GM19351 (cell line): Measurements from ENCODE around the gene SNX6.
A peak's percentile ranks its signal among the peaks of the same experiment; 100 is the strongest.
"Not testable (repeated sequence)": the region's sequence is repeated elsewhere in the genome, so short reads cannot be mapped to it uniquely, and the experiment has no call there.

Experiments
- ATAC-seq: cut with Tn5 transposase; IDR thresholded peaks from one replicate; pipeline ENCODE4 v1.9.1; 2021; ENCODE audit warnings: mild to moderate bottlenecking, moderate library complexity; ENCODE audit not compliant: unreplicated experiment

Gene SNX6

GRCh38 chr14:34640826-34641225 lies 10.9 kb upstream of the SNX6 start:
- ATAC-seq, result no peak

GRCh38 chr14:34634360-34634771 lies 4.4 kb upstream of the SNX6 start:
- not testable (repeated sequence) for ATAC-seq

GRCh38 chr14:34633742-34634141 lies 3.8 kb upstream of the SNX6 start:
- ATAC-seq, result no peak

DNA sequence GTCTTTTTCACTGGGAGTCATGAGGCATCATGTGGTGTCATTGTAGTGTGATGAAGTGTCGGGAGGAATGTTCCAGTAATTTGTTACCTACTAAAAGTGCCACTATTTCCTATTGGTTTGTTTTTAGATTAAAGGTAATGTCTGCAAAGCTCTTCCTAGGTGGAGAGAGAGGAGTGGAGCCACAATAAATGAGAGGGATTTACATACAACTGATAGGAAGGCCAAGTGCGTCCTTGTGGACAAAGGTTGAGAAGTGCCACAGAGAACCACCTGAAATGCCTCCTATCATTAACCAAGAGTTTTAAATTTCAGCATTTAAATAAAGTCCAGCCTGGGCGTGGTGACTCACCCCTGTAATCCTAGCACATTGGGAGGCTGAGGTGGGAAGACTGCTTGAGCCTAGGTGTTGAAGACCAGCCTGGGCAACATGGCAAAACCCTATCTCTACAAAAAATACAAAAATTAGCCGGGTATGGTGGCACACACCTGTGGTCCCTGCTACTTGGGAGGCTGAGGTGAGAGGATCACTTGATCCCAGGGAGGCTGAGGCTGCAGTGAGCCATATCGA lies 2.5 kb upstream of the SNX6 start:
- ATAC-seq, result no peak

- peak; percentile 26 for ATAC-seq
Measured at GRCh38 chr14:34629344-34629656, 648 bp downstream of the SNX6 start.

DNA sequence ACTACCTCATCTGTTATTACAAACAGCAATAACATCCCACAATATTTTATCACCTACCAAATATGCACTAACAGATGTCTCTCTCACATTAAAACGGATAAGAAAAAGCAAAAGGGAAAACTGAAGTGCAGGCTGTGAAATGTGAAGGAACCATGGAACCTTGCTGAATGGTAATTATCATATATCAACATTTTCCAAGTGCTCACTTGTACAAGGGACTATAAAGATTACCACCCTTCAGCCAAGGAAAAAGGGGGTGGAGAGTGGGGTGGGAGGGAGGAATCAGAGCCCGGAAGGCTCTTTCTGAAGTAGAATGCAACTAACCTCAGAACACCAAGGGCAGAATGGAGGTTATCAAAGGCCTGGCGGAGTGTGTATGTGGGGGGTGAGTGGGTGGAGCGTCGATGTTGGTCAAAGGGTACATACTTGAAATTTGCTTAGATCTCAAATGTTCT lies 1.2 kb downstream of the SNX6 start:
- ATAC-seq, result no peak

- ATAC-seq, result no peak
Measured at GRCh38 chr14:34623506-34623905, 6.4 kb downstream of the SNX6 start.

DNA sequence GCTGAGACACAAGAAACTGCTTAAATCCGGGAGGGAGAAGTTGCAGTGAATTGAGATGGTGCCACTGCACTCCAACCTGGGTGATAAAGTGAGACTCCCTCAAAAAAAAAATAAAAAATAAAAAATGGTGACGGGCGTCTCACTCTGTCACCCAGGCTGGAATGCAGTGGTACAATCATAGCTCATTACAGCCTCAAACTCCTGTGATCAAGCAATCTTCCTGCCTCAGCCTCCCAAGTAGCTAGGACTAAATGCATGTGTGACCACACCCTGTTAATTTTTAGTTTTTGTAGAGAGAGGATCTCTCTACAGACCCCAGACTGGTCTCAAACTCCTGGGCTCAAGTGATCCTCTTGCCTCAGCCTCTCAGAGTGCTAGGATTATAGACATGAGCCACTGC lies 9.1 kb downstream of the SNX6 start:
- ATAC-seq, result no peak

GRCh38 chr14:34620115-34620514 lies 9.8 kb downstream of the SNX6 start:
- no peak for ATAC-seq

GRCh38 chr14:34619471-34619870 lies 10.5 kb downstream of the SNX6 start:
- ATAC-seq, result no peak

DNA sequence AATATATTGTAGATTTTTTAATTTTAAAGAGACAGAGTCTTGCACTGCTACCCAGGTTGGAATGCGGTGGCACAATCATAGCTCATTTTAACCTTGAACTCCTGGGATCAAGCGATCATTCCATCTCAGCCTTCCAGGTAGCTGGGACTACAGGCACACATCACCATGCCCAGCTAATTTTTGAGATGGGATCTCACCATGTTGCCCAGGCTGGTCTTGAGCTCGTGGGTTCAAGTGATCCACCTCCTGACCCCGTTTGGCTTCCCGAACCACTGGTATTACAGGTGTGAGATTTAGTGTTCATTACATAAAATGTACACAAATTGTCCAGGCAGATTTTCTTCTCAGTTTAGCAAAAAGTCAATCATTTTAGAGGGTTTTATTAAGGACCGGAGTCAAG lies 13.6 kb downstream of the SNX6 start:
- ATAC-seq, result no peak

DNA sequence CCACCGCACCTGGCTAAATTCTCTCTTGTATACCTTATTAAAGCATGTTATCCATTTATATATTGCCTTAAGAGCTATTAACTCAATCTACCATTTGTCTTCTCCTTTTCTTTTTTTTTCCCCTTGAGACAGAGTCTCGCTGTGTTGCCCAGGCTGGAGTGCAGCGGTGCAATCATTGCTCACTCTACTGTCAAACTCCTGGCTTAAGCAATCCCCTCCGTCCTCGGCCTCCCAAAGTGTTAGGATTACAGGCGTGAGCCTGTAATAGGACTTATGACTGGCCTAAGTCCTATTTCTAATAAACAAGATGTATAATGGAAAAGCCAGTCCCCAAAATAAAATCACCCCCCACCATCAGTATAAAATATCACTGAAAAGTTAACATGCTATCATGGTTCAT lies 14.4 kb downstream of the SNX6 start:
- ATAC-seq, result no peak

- ATAC-seq, result no peak
Measured at GRCh38 chr14:34614638-34615037, 15.3 kb downstream of the SNX6 start.

- no peak for ATAC-seq
Measured at GRCh38 chr14:34610101-34610500, 19.8 kb downstream of the SNX6 start.

DNA sequence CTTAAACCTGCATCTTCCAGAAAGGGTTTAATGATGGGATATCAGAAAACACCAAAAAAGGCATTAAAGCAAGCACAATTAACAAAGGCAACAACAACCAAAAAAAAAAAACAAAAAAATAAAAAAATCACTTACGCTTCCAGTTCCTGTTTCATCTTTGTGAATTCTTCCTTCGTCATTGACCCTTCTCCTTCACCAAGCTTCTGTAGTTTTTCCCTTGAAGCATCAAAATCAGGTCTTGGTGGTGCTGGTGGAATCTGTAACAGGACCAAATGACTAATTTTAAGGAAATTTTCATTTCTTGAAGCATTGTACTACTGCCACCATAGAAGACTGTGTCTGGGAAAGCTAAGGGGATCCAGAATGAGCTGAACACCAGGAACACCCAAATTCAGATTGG lies 24.5 kb downstream of the SNX6 start:
- ATAC-seq, result no peak

GRCh38 chr14:34604995-34605394 lies 25.0 kb downstream of the SNX6 start:
- ATAC-seq, result no peak

GRCh38 chr14:34596891-34597290 lies 33.1 kb downstream of the SNX6 start:
- no peak for ATAC-seq

DNA sequence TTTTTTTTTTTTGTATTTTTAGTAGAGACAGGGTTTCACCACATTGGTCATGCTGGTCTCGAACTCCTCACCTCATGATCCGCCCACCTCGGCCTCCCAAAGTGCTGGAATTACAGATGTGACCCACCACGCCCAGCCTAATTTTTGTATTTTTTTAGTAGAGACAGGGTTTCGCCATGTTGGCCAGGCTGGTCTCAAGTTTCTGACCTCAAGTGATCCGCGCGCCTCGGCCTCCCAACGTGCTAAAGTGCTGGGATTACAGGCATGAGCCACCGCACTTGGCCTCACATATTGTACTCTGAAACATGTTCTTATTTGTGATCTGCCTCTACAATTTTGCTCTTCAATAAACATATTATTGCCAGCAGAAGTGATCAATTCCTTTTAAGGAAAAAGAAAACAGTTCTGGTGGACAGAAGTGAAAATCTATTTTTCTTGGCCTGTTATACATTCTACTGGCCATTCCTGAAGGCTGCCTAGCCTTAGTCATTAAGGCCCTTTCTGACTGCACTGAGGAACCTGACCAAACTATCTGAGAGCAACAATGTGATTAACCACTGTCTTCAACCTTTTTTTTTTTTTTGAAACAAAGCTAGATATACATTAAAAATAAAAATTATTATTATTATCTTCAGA lies 36.1 kb downstream of the SNX6 start:
- ATAC-seq, result no peak

DNA sequence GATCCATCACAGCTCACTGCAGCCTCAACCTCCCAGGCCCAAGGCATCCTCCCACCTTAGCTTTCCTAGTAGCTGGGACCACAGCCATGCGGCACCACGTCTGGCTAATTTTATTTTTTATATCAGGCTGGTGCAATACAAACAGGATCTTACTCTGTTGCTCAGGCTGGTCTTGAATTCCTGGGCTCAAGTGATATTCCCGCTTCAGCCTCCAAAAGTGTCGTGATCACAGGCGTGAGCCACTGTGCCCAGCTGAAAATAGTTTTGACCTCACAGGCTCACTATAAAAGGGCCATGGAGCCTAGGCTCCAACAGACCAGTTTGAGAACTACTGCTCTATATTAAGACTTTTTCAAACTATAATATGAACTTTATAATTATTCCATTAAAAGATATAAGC lies 37.3 kb downstream of the SNX6 start:
- ATAC-seq, result no peak

DNA sequence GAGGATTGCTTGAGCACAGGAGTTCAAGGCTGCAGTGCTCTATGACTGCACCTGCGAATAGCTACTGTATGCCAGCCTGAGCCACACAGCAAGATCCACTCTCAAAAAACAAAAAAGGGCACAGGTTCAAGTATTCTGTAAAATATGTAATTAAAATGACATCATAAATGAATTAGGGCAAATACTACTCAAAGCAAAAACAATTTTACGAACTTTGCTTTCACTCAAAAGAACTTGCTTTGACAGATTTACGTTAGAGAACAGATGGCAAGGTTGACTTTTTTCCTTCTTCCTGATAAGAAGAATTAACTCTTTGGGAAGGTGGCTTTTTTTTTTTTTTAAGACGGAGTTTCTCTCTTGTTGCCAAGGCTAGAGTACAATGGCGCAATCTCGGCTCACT lies 46.4 kb downstream of the SNX6 start:
- ATAC-seq, result no peak

DNA sequence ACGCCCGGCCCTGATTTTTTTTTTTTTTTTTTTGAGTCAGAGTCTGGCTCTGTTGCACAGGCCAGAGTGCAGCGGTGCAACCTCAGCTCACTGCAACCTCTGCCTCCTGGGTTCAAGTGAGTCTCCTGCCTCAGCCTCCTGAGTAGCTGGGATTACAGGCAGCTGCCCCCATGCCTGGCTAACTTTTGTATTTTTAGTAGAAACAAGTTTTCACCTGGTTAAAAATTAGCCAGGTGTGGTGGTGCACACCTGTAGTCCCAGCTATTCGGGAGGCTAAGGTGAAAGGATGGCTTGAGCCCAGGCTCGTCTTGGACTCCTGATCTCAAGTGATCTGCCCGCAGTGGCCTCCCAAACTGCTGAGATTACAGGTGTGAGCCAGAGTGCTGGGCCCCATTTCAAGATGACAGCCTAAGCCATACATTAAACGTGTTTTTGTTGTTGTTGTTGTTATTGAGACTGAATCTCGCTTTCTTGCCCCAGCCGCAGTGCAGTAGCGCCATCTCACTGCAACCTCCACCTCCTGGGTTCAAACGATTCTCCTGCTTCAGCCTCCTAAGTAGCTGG lies 47.7 kb downstream of the SNX6 start:
- no peak for ATAC-seq

DNA sequence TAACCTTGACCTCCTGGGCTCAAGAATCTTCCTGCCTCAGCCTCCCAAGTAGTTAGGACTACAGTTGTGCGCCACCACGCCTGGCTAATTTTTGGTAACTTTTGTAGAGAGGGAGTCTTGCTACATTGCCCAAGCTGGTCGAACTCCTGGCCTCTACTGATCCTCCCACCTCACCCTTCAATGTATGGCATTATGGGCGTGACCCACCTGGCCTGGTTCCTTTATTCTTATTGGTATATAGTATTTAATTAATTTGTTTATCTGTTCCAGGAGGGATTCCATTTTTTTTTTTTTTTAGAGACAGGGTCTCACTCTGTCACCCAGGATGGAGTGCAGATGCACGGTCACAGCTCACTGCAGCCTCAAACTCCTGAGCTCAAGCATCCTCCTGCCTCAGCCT lies 49.6 kb downstream of the SNX6 start:
- ATAC-seq, result no peak

DNA sequence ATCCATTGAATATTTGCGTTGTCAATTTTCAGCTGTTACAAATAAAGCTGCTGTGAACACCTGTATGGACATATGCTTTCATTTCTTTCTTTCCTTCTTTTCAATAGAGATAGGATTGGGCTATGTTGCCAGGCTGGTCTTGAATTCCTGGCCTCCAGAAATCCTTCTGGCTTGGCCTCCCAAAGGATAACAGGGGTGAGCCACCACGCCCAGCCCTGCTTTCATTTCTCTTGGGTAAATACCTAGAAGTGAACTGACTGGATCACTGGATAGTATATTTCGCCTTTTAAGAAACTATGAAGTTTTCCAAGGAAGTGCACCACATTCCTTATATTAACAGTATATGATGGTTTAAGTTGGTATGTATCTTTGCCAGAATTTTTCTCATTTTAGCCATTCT lies 58.2 kb downstream of the SNX6 start:
- no peak for ATAC-seq
